IMR-90 (cell line): Measurements from ENCODE around the gene AMN. TPM values are rescaled to one million over a fixed set of nuclear protein-coding genes. Genes with fewer than 3 reads are reported as not detected.

Experiments
- ATAC-seq: fragments of 200-7000 bp; cut with Tn5 transposase; 2 replicates; pipeline ENCODE4 v1.9.1; 2020; ENCODE audit warnings: low read depth, mild to moderate bottlenecking, moderate library complexity
- BruUV-seq: library from RNA; stranded (reverse); fragments of 400-500 nt; replicated peaks from 2 replicates; lab custom pipeline; 2021; lab: Mats Ljungman, UMichigan
- CTCF ChIA-PET: fragments of 300-600 bp; formaldehyde crosslinking; extraction: SDS; loops from one replicate; lab custom pipeline; 2021; ENCODE audit warnings: antibody characterized with exemption; lab: Yijun Ruan, JAX
- POLR2A ChIA-PET: fragments of 300-600 bp; sonication (Branson Sonifier 250); formaldehyde crosslinking; loops from one replicate; lab custom pipeline; 2022; ENCODE audit warnings: antibody characterized with exemption; ENCODE audit not compliant: unreplicated experiment; lab: Charles Lee
- DNase-seq: peaks from one replicate; pipeline ENCODE4 v3.0.0; 2013
- H2AFZ ChIP-seq: replicated peaks from 2 replicates; pipeline ENCODE3; 2013; ENCODE audit warnings: low read length, mild to moderate bottlenecking; ENCODE audit not compliant: poor library complexity
- H2AK5ac ChIP-seq: 2 replicates; pipeline ENCODE4 v1.6.1; 2013; ENCODE audit warnings: low read depth, low read length, inconsistent platforms
- H2AK9ac ChIP-seq: replicated peaks from 2 replicates; pipeline ENCODE3; 2013; ENCODE audit warnings: mild to moderate bottlenecking, low read depth, low read length, moderate library complexity; ENCODE audit not compliant: poor library complexity
- H2BK120ac ChIP-seq: 2 replicates; pipeline ENCODE4 v1.6.1; 2013; ENCODE audit warnings: low read depth, low read length, inconsistent platforms
- H2BK15ac ChIP-seq: 3 replicates; pipeline ENCODE4 v1.6.1; 2013; ENCODE audit warnings: low read depth, low read length, inconsistent platforms
- H2BK20ac ChIP-seq: 2 replicates; pipeline ENCODE4 v1.6.1; 2013; ENCODE audit warnings: low read depth, mild to moderate bottlenecking, inconsistent platforms, low read length, moderate library complexity
- H2BK5ac ChIP-seq: 2 replicates; pipeline ENCODE4 v1.6.1; 2013; ENCODE audit warnings: mild to moderate bottlenecking, low read depth, low read length, inconsistent platforms; ENCODE audit not compliant: poor library complexity, severe bottlenecking
- H3K14ac ChIP-seq: replicated peaks from 2 replicates; pipeline ENCODE4 v1.6.1; 2013; ENCODE audit warnings: low read depth, low read length, inconsistent platforms
- H3K18ac ChIP-seq: 2 replicates; pipeline ENCODE4 v1.6.1; 2013; ENCODE audit warnings: low read depth, low read length, control low read depth
- H3K23ac ChIP-seq: 2 replicates; pipeline ENCODE4 v1.6.1; 2013; ENCODE audit warnings: low read depth, low read length, inconsistent platforms
- H3K27ac ChIP-seq: 2 replicates; pipeline ENCODE4 v1.5.1; 2013; ENCODE audit warnings: mild to moderate bottlenecking, control low read depth, low read length; ENCODE audit not compliant: insufficient read depth
- H3K27me3 ChIP-seq: 2 replicates; pipeline ENCODE4 v1.6.1; 2013; ENCODE audit warnings: low read length; ENCODE audit not compliant: control insufficient read depth, insufficient read depth
- H3K36me3 ChIP-seq: 2 replicates; pipeline ENCODE4 v1.6.1; 2013; ENCODE audit warnings: low read length, mixed read lengths; ENCODE audit not compliant: control insufficient read depth, insufficient read depth
- H3K4ac ChIP-seq: 2 replicates; pipeline ENCODE4 v1.6.1; 2013; ENCODE audit warnings: low read depth, low read length, inconsistent platforms
- H3K4me1 ChIP-seq: 2 replicates; pipeline ENCODE4 v1.6.1; 2013; ENCODE audit warnings: low read length, mixed read lengths; ENCODE audit not compliant: control insufficient read depth, insufficient read depth
- H3K4me2 ChIP-seq: 2 replicates; pipeline ENCODE4 v1.6.1; 2013; ENCODE audit warnings: low read depth, mild to moderate bottlenecking, control low read depth, low read length, moderate library complexity
- H3K4me3 ChIP-seq: 2 replicates; pipeline ENCODE4 v1.5.1; 2013; ENCODE audit warnings: low read depth, mild to moderate bottlenecking, control low read depth, low read length, moderate library complexity; ENCODE audit not compliant: insufficient read depth
- H3K56ac ChIP-seq: 2 replicates; pipeline ENCODE4 v1.6.1; 2013; ENCODE audit warnings: low read length, inconsistent platforms; ENCODE audit not compliant: insufficient read depth; ENCODE audit errors: extremely low read depth
- H3K79me1 ChIP-seq, 2 experiments: 2 replicates each; pipeline ENCODE4 v1.6.1; 2013; ENCODE audit warnings: low read length in 2 of 2, inconsistent platforms in 1 of 2, low read depth in 1 of 2
- H3K9ac ChIP-seq: 2 replicates; pipeline ENCODE4 v1.6.1; 2013; ENCODE audit warnings: low read depth, low read length, control low read depth
- H3K9me1 ChIP-seq: 2 replicates; pipeline ENCODE4 v1.6.1; 2013; ENCODE audit warnings: low read length, inconsistent platforms; ENCODE audit not compliant: insufficient read depth
- H3K9me3 ChIP-seq: 2 replicates; pipeline ENCODE4 v1.6.1; 2013; ENCODE audit warnings: low read length; ENCODE audit not compliant: control insufficient read depth, insufficient read depth
- H4K20me1 ChIP-seq: 2 replicates; pipeline ENCODE4 v1.6.1; 2013; ENCODE audit warnings: low read length, inconsistent platforms; ENCODE audit not compliant: insufficient read depth
- H4K5ac ChIP-seq: 2 replicates; pipeline ENCODE4 v1.6.1; 2013; ENCODE audit warnings: mild to moderate bottlenecking, low read depth, low read length, control low read depth
- H4K8ac ChIP-seq, 2 experiments: 2 replicates each; pipeline ENCODE4 v1.6.1; 2013; ENCODE audit warnings: low read depth in 2 of 2, low read length in 2 of 2, control low read depth in 1 of 2, inconsistent platforms in 1 of 2
- H4K91ac ChIP-seq: 2 replicates; pipeline ENCODE4 v1.6.1; 2013; ENCODE audit warnings: low read depth, low read length, inconsistent platforms; ENCODE audit not compliant: insufficient read depth
- BHLHE40 ChIP-seq: fragments of 150-350 bp; IDR thresholded peaks from 2 replicates; pipeline ENCODE4 v1.6.1; 2016; ENCODE audit warnings: mild to moderate bottlenecking, low read depth, low read length
- CEBPB ChIP-seq: IDR thresholded peaks from 2 replicates; pipeline ENCODE4 v1.6.1; 2012; ENCODE audit warnings: low read depth, low read length, improper control_type of control experiment
- CHD1 ChIP-seq: IDR thresholded peaks from 2 replicates; pipeline ENCODE4 v1.6.1; 2012; ENCODE audit warnings: low read depth, low read length, improper control_type of control experiment
- CTCF ChIP-seq: conservative IDR thresholded peaks from 2 replicates; pipeline ENCODE4 v1.5.1; 2012; ENCODE audit warnings: mild to moderate bottlenecking, low read depth, low read length, improper control_type of control experiment
- FOS ChIP-seq: fragments of 150-350 bp; IDR thresholded peaks from 2 replicates; pipeline ENCODE4 v1.6.1; 2016; ENCODE audit warnings: low read depth, low read length
- MAFK ChIP-seq: IDR thresholded peaks from 2 replicates; pipeline ENCODE4 v1.6.1; 2012; ENCODE audit warnings: low read depth, low read length, improper control_type of control experiment
- MAZ ChIP-seq: IDR thresholded peaks from 2 replicates; pipeline ENCODE4 v1.6.1; 2012; ENCODE audit warnings: low read depth, mild to moderate bottlenecking, low read length, improper control_type of control experiment, moderate library complexity, borderline replicate concordance
- MXI1 ChIP-seq: IDR thresholded peaks from 2 replicates; pipeline ENCODE4 v1.6.1; 2012; ENCODE audit warnings: low read depth, mild to moderate bottlenecking, low read length, moderate library complexity, borderline replicate concordance
- NFE2L2 ChIP-seq: fragments of 150-350 bp; IDR thresholded peaks from 2 replicates; pipeline ENCODE4 v1.6.1; 2016; ENCODE audit warnings: low read depth, mild to moderate bottlenecking, low read length
- RAD21 ChIP-seq: IDR thresholded peaks from 2 replicates; pipeline ENCODE4 v1.6.1; 2012; ENCODE audit warnings: low read length, improper control_type of control experiment
- RCOR1 ChIP-seq: IDR thresholded peaks from 2 replicates; pipeline ENCODE4 v1.6.1; 2012; ENCODE audit warnings: mild to moderate bottlenecking, low read length, improper control_type of control experiment; ENCODE audit not compliant: insufficient replicate concordance
- RFX5 ChIP-seq: IDR thresholded peaks from 2 replicates; pipeline ENCODE4 v1.8.0; 2012; ENCODE audit warnings: low read depth, mild to moderate bottlenecking, low read length, moderate library complexity
- SMC3 ChIP-seq: fragments of 150-350 bp; IDR thresholded peaks from 2 replicates; pipeline ENCODE4 v1.6.1; 2016; ENCODE audit warnings: low read depth, mild to moderate bottlenecking, antibody characterized with exemption, low read length, moderate library complexity
- WGBS, 2 experiments: methylation state at CpG; one replicate each; pipeline versions ENCODE4 v1.1.5 to v1.1.7; 2013; ENCODE audit warnings: missing lambda C conversion rate in 2 of 2; ENCODE audit not compliant: insufficient read length in 1 of 2; ENCODE audit errors: extremely low coverage in 2 of 2; 5-methylcytosine and 5-hydroxymethylcytosine counted together
- dilution Hi-C: fragments of 300-500 bp; cut with HindIII; formaldehyde crosslinking; loops from one replicate; pipeline ENCODE4 v1.14.3; 2018; ENCODE audit warnings: low sequenced_read_pairs; ENCODE audit not compliant: unreplicated experiment
- in situ Hi-C: fragments of 300-500 bp; cut with MboI; formaldehyde crosslinking; loops from 3 replicates; pipeline ENCODE4 v1.14.3; 2019; ENCODE audit warnings: low sequenced_read_pairs, inconsistent platforms, mixed read lengths
- intact Hi-C: fragments of 100-400 bp; cut with micrococcal nuclease; formaldehyde crosslinking; loops from 2 replicates; pipeline ENCODE4 v1.10.0; 2022
- polyA plus RNA-seq, 3 experiments: library from polyadenylated mRNA; depleted of rRNA; stranded (reverse); fragments of >200 nt; gene quantifications; 2 replicates each; pipeline ENCODE4 v1.2.3, GENCODE V29; 2012; ENCODE audit warnings: low replicate concordance in 1 of 3
- total RNA-seq: library from RNA; depleted of rRNA; stranded (reverse); fragments of >200 nt; gene quantifications from 2 replicates; pipeline ENCODE4 v1.2.3, GENCODE V29; 2012

AMN gene
- total and polyA plus RNA-seq, 2 of the 4 experiments (the other 2 are of a cell fraction) = under 0.01 to 0.24 TPM

GRCh38 chr14:102903889-102904512 is 18.5 kb upstream of the AMN start:
- dilution Hi-C loops = no loop called here
- H3K36me3 ChIP-seq = peaks cover 28% of the 10 kb centered on the region
- ATAC-seq (no peak), DNase-seq (no peak)
- no peak overlapping the region for H2BK20ac ChIP-seq
- POLR2A ChIA-PET = interaction anchor here (0.7 kb wide), 1 partner anchor 83 kb away, joined by 15 read pairs; no protein-coding TSS in a partner anchor
- H3K79me1 ChIP-seq = peaks cover 0 to 1% of the 10 kb centered on the region in 2 experiments; a peak in 1 of 4 replicates
- H3K14ac ChIP-seq = no peak overlapping the region
- H3K27ac ChIP-seq = no peak overlapping the region
- H3K23ac ChIP-seq = no peak overlapping the region
- H2AK9ac ChIP-seq = no peak overlapping the region
- H3K4me1 ChIP-seq = no peaks in the 10 kb centered on the region
- H2BK120ac ChIP-seq = no peak overlapping the region
- H4K20me1 ChIP-seq = no peaks in the 10 kb centered on the region
- H2BK15ac ChIP-seq = no peak overlapping the region
- BruUV-seq = no TSS peak
- H3K4me3 ChIP-seq = no peak overlapping the region
- CTCF ChIA-PET = no interaction called here
- H2AK5ac ChIP-seq = no peak overlapping the region
- H2BK5ac ChIP-seq = no peak overlapping the region
- H4K5ac ChIP-seq = no peak overlapping the region
- no peak overlapping the region for H3K4me2 ChIP-seq
- no peak overlapping the region for H3K9ac ChIP-seq
- H3K9me1 ChIP-seq = no peaks in the 10 kb centered on the region; the same call in 1 of the 2 replicates
- no peak overlapping the region for H4K8ac ChIP-seq
- H3K18ac ChIP-seq = no peak overlapping the region
- no peak overlapping the region for H4K91ac ChIP-seq
- TF ChIP-seq FOS = no peak
- no peak for TF ChIP-seq MXI1
- no peak for TF ChIP-seq SMC3
- no peak for TF ChIP-seq NFE2L2
- TF ChIP-seq CHD1 = no peak
- TF ChIP-seq MAZ = no peak
- no peak for TF ChIP-seq MAFK
- no peak for TF ChIP-seq RCOR1
- no peak for TF ChIP-seq CEBPB
- TF ChIP-seq RAD21 = no peak
- TF ChIP-seq BHLHE40 = no peak
- no peak for TF ChIP-seq RFX5
- no peak for TF ChIP-seq CTCF
- no peaks in the 10 kb centered on the region for H3K27me3 ChIP-seq
- no peak overlapping the region for H3K4ac ChIP-seq
- no peaks in the 10 kb centered on the region for H3K9me3 ChIP-seq
- no CpG with 5 or more reads among the region's 7 CpGs for WGBS, 2 experiments
- in situ Hi-C loops = no loop called here
- intact Hi-C loops = no loop called here
- H3K56ac ChIP-seq = no peak overlapping the region
- H2AFZ ChIP-seq = no peak overlapping the region
